Heart left ventricle (tissue), 13 donors: ENCODE data around the gene MSX2.

ENCODE experiments used
- CTCF ChIP-seq, 12 donors: fragments of 200-600 bp; sonication (generic) in 4 of 12; IDR thresholded peaks; one replicate each; pipeline versions ENCODE4 v1.5.0 to v1.8.0; 2018 to 2022; ENCODE audit warnings: antibody characterized with exemption in 12 of 12, mild to moderate bottlenecking in 5 of 12
- POLR2A ChIP-seq, 2 donors: fragments of 450-650 bp; IDR thresholded peaks; one replicate each; pipeline ENCODE4 v1.6.1; 2017; ENCODE audit warnings: antibody characterized with exemption in 2 of 2, mild to moderate bottlenecking in 2 of 2, moderate library complexity in 2 of 2
- donor health status: ischemic (EF 13 %, LVEDD 7.1; RV severe dilation, severe dysfunction).
- donor health status: DM: no; HTN: yes; CAD: no.
- donor health status: DM: no; HTN: no; CAD: no.
- donor health status: ischemic (EF 25% LVEDD 6.9; RV normal size, moderate dysfunction).
- donor health status: ischemic (EF 25% LVEDD 5.7; RV mildly dilated, moderate dysfunction).
- donor health status: ischemic (EF 35%, LVEDD 5.7; RV mildly dilated, moderate dysfunction).
- donor health status: nonischemic (EF 11% LVEDD 7.7; RV severe dilation, severe dysfunction).
- donor health status: DM: yes; HTN: yes; CAD: no.
- donor health status: PGD.
- donor health status: ischemic (EF 29% LVEDD 5.4; RV normal size, mild dysfunction).
- donor health status: nonischemic (EF 23%, LVEDD 6.1; RV moderate dilation, normal function).

- TF ChIP-seq CTCF (IDR thresholded peaks at IDR 0.05) (no peak), POLR2A (IDR thresholded peaks at IDR 0.05) (no peak)
These were observed 3.7 kb downstream of the MSX2 start for GRCh38 chr5:174727794-174728680.
